ENCODE data around the gene KLHL35. TPM values are rescaled to one million over a fixed set of nuclear protein-coding genes. Genes with fewer than 3 reads are reported as not detected.

KLHL35 gene
- total RNA-seq, 1 donor from 2014 or later: 1.5 TPM

DNA sequence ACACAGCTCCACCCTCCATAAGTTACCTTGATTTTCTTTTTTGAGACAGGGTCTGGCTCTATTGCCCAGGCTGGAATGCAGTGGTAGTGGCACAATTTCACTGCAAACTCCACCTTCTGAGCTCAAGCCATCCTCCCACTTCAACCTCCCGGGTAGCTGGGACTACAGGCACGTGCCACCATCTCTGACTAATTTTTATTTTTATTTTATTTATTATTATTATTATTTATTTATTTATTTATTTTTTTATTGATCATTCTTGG lies 24.1 kb downstream of the KLHL35 start:
- TF ChIP-seq, protein P1, sequence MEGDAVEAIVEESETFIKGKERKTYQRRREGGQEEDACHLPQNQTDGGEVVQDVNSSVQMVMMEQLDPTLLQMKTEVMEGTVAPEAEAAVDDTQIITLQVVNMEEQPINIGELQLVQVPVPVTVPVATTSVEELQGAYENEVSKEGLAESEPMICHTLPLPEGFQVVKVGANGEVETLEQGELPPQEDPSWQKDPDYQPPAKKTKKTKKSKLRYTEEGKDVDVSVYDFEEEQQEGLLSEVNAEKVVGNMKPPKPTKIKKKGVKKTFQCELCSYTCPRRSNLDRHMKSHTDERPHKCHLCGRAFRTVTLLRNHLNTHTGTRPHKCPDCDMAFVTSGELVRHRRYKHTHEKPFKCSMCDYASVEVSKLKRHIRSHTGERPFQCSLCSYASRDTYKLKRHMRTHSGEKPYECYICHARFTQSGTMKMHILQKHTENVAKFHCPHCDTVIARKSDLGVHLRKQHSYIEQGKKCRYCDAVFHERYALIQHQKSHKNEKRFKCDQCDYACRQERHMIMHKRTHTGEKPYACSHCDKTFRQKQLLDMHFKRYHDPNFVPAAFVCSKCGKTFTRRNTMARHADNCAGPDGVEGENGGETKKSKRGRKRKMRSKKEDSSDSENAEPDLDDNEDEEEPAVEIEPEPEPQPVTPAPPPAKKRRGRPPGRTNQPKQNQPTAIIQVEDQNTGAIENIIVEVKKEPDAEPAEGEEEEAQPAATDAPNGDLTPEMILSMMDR (IDR thresholded peaks at IDR 0.05; ENCODE audit: insufficient read depth, low read length, poor library complexity, severe bottlenecking): no peak
- H3K4me3 ChIP-seq (ENCODE audit: low read depth, low read length): no peak overlapping the region
- H3K27me3 ChIP-seq (ENCODE audit: control insufficient read depth, insufficient read depth, low read length): no peaks in the 10 kb centered on the region
- H3K36me3 ChIP-seq (ENCODE audit: control insufficient read depth, insufficient read depth, low read length): peaks cover 4% of the 10 kb centered on the region
- no peak for DNase-seq (ENCODE audit: low read depth)

DNA sequence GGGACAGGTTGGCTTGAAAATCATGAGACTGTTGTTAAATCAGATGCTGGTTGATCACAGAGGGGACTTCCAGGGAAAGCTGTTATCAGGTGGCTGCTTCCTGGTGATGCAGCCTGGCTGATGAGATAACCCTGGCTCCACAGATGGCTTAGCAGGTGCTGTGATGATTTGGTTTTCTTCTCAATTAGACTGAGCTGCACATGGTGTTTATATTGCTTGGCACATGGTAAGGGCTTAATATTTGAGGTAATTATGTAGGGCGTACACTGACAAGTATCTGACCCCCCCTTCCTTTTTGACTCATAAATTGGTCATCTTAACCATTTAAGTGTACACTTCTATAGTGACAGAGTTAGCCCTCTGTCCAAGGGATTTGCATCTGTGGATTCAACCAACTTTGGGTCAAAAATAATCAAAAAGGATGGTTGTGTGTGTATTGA lies 26.6 kb downstream of the KLHL35 start:
- DNase-seq (ENCODE audit: low read depth): no peak
- no peaks in the 10 kb centered on the region for H3K27me3 ChIP-seq (ENCODE audit: control insufficient read depth, insufficient read depth, low read length)
- H3K4me3 ChIP-seq (ENCODE audit: low read depth, low read length): no peak overlapping the region
- TF ChIP-seq, protein P1 (IDR thresholded peaks at IDR 0.05; ENCODE audit: insufficient read depth, low read length, poor library complexity, severe bottlenecking): no peak
- H3K36me3 ChIP-seq (ENCODE audit: control insufficient read depth, insufficient read depth, low read length): peaks cover 8% of the 10 kb centered on the region

GRCh38 chr11:75403983-75404658 lies 28.9 kb downstream of the KLHL35 start:
- Histone ChIP-seq H3K27me3 (ENCODE audit: control insufficient read depth, insufficient read depth, low read length) (no peaks in the 10 kb centered on the region), H3K4me3 (ENCODE audit: low read depth, low read length) (no peak overlapping the region), H3K36me3 (ENCODE audit: control insufficient read depth, insufficient read depth, low read length) (peaks cover 8% of the 10 kb centered on the region)
- TF ChIP-seq, protein P1 (IDR thresholded peaks at IDR 0.05; ENCODE audit: insufficient read depth, low read length, poor library complexity, severe bottlenecking): no peak
- DNase-seq (ENCODE audit: low read depth): no peak

DNA sequence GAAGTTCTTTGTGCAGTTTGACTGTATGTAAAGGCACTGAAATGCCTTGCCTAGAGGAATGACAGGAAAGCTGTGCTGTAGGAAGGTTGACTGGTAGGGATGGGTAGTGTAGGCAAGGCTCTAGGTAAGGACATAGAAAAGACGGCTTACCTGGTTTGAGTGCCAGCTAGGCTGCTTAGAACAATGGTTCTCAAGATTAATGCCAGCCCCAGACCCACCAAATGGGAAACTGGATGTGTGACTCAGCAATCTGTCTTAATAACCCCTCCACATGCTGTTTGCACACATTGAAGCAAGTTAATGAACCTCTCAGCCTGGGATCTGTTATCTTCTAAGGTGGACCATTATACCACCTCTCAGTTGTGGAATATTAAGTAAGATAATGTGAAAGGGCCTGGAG lies 30.0 kb downstream of the KLHL35 start:
- Histone ChIP-seq H3K27me3 (ENCODE audit: control insufficient read depth, insufficient read depth, low read length) (no peaks in the 10 kb centered on the region), H3K36me3 (ENCODE audit: control insufficient read depth, insufficient read depth, low read length) (peaks cover 8% of the 10 kb centered on the region), H3K4me3 (ENCODE audit: low read depth, low read length) (no peak overlapping the region)
- TF ChIP-seq, protein P1 (IDR thresholded peaks at IDR 0.05; ENCODE audit: insufficient read depth, low read length, poor library complexity, severe bottlenecking): no peak
- no peak for DNase-seq (ENCODE audit: low read depth)

GRCh38 chr11:75402002-75402773 lies 30.8 kb downstream of the KLHL35 start:
- Histone ChIP-seq H3K27me3 (ENCODE audit: control insufficient read depth, insufficient read depth, low read length) (no peaks in the 10 kb centered on the region), H3K4me3 (ENCODE audit: low read depth, low read length) (no peak overlapping the region), H3K36me3 (ENCODE audit: control insufficient read depth, insufficient read depth, low read length) (peaks cover 8% of the 10 kb centered on the region)
- DNase-seq (ENCODE audit: low read depth): no peak
- TF ChIP-seq, protein P1 (IDR thresholded peaks at IDR 0.05; ENCODE audit: insufficient read depth, low read length, poor library complexity, severe bottlenecking): no peak
